Mammary epithelial cell (primary cell): ENCODE data around the gene MRPL44.

Experiments used
- CTCF ChIP-seq, 2 donors: IDR thresholded peaks in 1 of 2; conservative IDR thresholded peaks in 1 of 2; 2 replicates each; pipeline ENCODE4 v1.5.1; 2011 to 2012; ENCODE audit warnings: inconsistent platforms in 2 of 2, low read length in 2 of 2, mild to moderate bottlenecking in 2 of 2, control low read depth in 1 of 2, low read depth in 1 of 2; ENCODE audit not compliant: insufficient read depth in 1 of 2; ENCODE audit errors: extremely low read depth in 1 of 2
- EZH2 ChIP-seq: IDR thresholded peaks from 2 replicates; pipeline ENCODE4 v1.6.1; 2012; ENCODE audit warnings: low read length, inconsistent platforms, borderline replicate concordance

GRCh38 chr2:223989856-223990232 is 32.6 kb downstream of the MRPL44 start:
- TF ChIP-seq CTCF (conservative IDR thresholded peaks at IDR 0.05 in 1 of 2, IDR thresholded peaks at IDR 0.05 in 1 of 2; ENCODE audit: extremely low read depth in 1 of 2, insufficient read depth in 1 of 2, low read depth in 1 of 2, low read length in 2 of 2) (no peak), EZH2 (no peak)
